ENCODE data around the gene TANGO2.

DNA sequence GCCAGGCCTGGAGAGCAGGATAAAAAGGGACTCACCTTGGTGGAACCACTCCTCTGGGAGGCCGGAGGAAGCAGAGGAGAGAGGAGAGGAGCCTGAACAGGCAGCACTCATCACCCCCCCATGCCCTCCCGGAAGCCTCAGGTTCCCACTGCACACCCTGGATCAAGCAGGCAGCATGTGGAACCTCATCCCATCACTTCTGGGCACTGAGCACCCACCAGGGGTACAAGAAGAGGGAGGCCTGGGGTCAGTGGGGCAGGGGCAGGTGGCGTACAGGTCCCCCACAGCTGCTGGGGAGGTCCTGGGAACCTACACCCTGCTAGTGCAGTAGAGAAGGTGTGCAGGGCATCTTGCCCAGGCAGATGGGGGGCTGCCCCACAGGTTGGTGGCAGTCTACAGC, 44.2 kb upstream of the TANGO2 start:
- TF ChIP-seq, protein P1, sequence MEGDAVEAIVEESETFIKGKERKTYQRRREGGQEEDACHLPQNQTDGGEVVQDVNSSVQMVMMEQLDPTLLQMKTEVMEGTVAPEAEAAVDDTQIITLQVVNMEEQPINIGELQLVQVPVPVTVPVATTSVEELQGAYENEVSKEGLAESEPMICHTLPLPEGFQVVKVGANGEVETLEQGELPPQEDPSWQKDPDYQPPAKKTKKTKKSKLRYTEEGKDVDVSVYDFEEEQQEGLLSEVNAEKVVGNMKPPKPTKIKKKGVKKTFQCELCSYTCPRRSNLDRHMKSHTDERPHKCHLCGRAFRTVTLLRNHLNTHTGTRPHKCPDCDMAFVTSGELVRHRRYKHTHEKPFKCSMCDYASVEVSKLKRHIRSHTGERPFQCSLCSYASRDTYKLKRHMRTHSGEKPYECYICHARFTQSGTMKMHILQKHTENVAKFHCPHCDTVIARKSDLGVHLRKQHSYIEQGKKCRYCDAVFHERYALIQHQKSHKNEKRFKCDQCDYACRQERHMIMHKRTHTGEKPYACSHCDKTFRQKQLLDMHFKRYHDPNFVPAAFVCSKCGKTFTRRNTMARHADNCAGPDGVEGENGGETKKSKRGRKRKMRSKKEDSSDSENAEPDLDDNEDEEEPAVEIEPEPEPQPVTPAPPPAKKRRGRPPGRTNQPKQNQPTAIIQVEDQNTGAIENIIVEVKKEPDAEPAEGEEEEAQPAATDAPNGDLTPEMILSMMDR (IDR thresholded peaks at IDR 0.05): no peak
- no peak for TF ChIP-seq POLR2A (IDR thresholded peaks at IDR 0.05)
